IMR-90 (cell line): ENCODE data around the gene ADCK1. TPM values are rescaled to one million over a fixed set of nuclear protein-coding genes. Genes with fewer than 3 reads are reported as not detected.

Experiments used
- ATAC-seq: fragments of 200-7000 bp; cut with Tn5 transposase; 2 replicates; pipeline ENCODE4 v1.9.1; 2020; ENCODE audit warnings: low read depth, mild to moderate bottlenecking, moderate library complexity
- BruUV-seq: library from RNA; stranded (reverse); fragments of 400-500 nt; replicated peaks from 2 replicates; lab custom pipeline; 2021; lab: Mats Ljungman, UMichigan
- CTCF ChIA-PET: fragments of 300-600 bp; formaldehyde crosslinking; extraction: SDS; loops from one replicate; lab custom pipeline; 2021; ENCODE audit warnings: antibody characterized with exemption; lab: Yijun Ruan, JAX
- POLR2A ChIA-PET: fragments of 300-600 bp; sonication (Branson Sonifier 250); formaldehyde crosslinking; loops from one replicate; lab custom pipeline; 2022; ENCODE audit warnings: antibody characterized with exemption; ENCODE audit not compliant: unreplicated experiment; lab: Charles Lee
- DNase-seq: peaks from one replicate; pipeline ENCODE4 v3.0.0; 2013
- H2AFZ ChIP-seq: replicated peaks from 2 replicates; pipeline ENCODE3; 2013; ENCODE audit warnings: low read length, mild to moderate bottlenecking; ENCODE audit not compliant: poor library complexity
- H2AK5ac ChIP-seq: 2 replicates; pipeline ENCODE4 v1.6.1; 2013; ENCODE audit warnings: low read depth, low read length, inconsistent platforms
- H2AK9ac ChIP-seq: replicated peaks from 2 replicates; pipeline ENCODE3; 2013; ENCODE audit warnings: mild to moderate bottlenecking, low read depth, low read length, moderate library complexity; ENCODE audit not compliant: poor library complexity
- H2BK120ac ChIP-seq: 2 replicates; pipeline ENCODE4 v1.6.1; 2013; ENCODE audit warnings: low read depth, low read length, inconsistent platforms
- H2BK15ac ChIP-seq: 3 replicates; pipeline ENCODE4 v1.6.1; 2013; ENCODE audit warnings: low read depth, low read length, inconsistent platforms
- H2BK20ac ChIP-seq: 2 replicates; pipeline ENCODE4 v1.6.1; 2013; ENCODE audit warnings: low read depth, mild to moderate bottlenecking, inconsistent platforms, low read length, moderate library complexity
- H2BK5ac ChIP-seq: 2 replicates; pipeline ENCODE4 v1.6.1; 2013; ENCODE audit warnings: mild to moderate bottlenecking, low read depth, low read length, inconsistent platforms; ENCODE audit not compliant: poor library complexity, severe bottlenecking
- H3K14ac ChIP-seq: replicated peaks from 2 replicates; pipeline ENCODE4 v1.6.1; 2013; ENCODE audit warnings: low read depth, low read length, inconsistent platforms
- H3K18ac ChIP-seq: 2 replicates; pipeline ENCODE4 v1.6.1; 2013; ENCODE audit warnings: low read depth, low read length, control low read depth
- H3K23ac ChIP-seq: 2 replicates; pipeline ENCODE4 v1.6.1; 2013; ENCODE audit warnings: low read depth, low read length, inconsistent platforms
- H3K27ac ChIP-seq: 2 replicates; pipeline ENCODE4 v1.5.1; 2013; ENCODE audit warnings: mild to moderate bottlenecking, control low read depth, low read length; ENCODE audit not compliant: insufficient read depth
- H3K27me3 ChIP-seq: 2 replicates; pipeline ENCODE4 v1.6.1; 2013; ENCODE audit warnings: low read length; ENCODE audit not compliant: control insufficient read depth, insufficient read depth
- H3K36me3 ChIP-seq: 2 replicates; pipeline ENCODE4 v1.6.1; 2013; ENCODE audit warnings: low read length, mixed read lengths; ENCODE audit not compliant: control insufficient read depth, insufficient read depth
- H3K4ac ChIP-seq: 2 replicates; pipeline ENCODE4 v1.6.1; 2013; ENCODE audit warnings: low read depth, low read length, inconsistent platforms
- H3K4me1 ChIP-seq: 2 replicates; pipeline ENCODE4 v1.6.1; 2013; ENCODE audit warnings: low read length, mixed read lengths; ENCODE audit not compliant: control insufficient read depth, insufficient read depth
- H3K4me2 ChIP-seq: 2 replicates; pipeline ENCODE4 v1.6.1; 2013; ENCODE audit warnings: low read depth, mild to moderate bottlenecking, control low read depth, low read length, moderate library complexity
- H3K4me3 ChIP-seq: 2 replicates; pipeline ENCODE4 v1.5.1; 2013; ENCODE audit warnings: low read depth, mild to moderate bottlenecking, control low read depth, low read length, moderate library complexity; ENCODE audit not compliant: insufficient read depth
- H3K56ac ChIP-seq: 2 replicates; pipeline ENCODE4 v1.6.1; 2013; ENCODE audit warnings: low read length, inconsistent platforms; ENCODE audit not compliant: insufficient read depth; ENCODE audit errors: extremely low read depth
- H3K79me1 ChIP-seq, 2 experiments: 2 replicates each; pipeline ENCODE4 v1.6.1; 2013; ENCODE audit warnings: low read length in 2 of 2, inconsistent platforms in 1 of 2, low read depth in 1 of 2
- H3K9ac ChIP-seq: 2 replicates; pipeline ENCODE4 v1.6.1; 2013; ENCODE audit warnings: low read depth, low read length, control low read depth
- H3K9me1 ChIP-seq: 2 replicates; pipeline ENCODE4 v1.6.1; 2013; ENCODE audit warnings: low read length, inconsistent platforms; ENCODE audit not compliant: insufficient read depth
- H3K9me3 ChIP-seq: 2 replicates; pipeline ENCODE4 v1.6.1; 2013; ENCODE audit warnings: low read length; ENCODE audit not compliant: control insufficient read depth, insufficient read depth
- H4K20me1 ChIP-seq: 2 replicates; pipeline ENCODE4 v1.6.1; 2013; ENCODE audit warnings: low read length, inconsistent platforms; ENCODE audit not compliant: insufficient read depth
- H4K5ac ChIP-seq: 2 replicates; pipeline ENCODE4 v1.6.1; 2013; ENCODE audit warnings: mild to moderate bottlenecking, low read depth, low read length, control low read depth
- H4K8ac ChIP-seq, 2 experiments: 2 replicates each; pipeline ENCODE4 v1.6.1; 2013; ENCODE audit warnings: low read depth in 2 of 2, low read length in 2 of 2, control low read depth in 1 of 2, inconsistent platforms in 1 of 2
- H4K91ac ChIP-seq: 2 replicates; pipeline ENCODE4 v1.6.1; 2013; ENCODE audit warnings: low read depth, low read length, inconsistent platforms; ENCODE audit not compliant: insufficient read depth
- CEBPB ChIP-seq: IDR thresholded peaks from 2 replicates; pipeline ENCODE4 v1.6.1; 2012; ENCODE audit warnings: low read depth, low read length, improper control_type of control experiment
- MXI1 ChIP-seq: IDR thresholded peaks from 2 replicates; pipeline ENCODE4 v1.6.1; 2012; ENCODE audit warnings: low read depth, mild to moderate bottlenecking, low read length, moderate library complexity, borderline replicate concordance
- USF2 ChIP-seq: fragments of 150-350 bp; IDR thresholded peaks from 2 replicates; pipeline ENCODE4 v1.6.1; 2017; ENCODE audit warnings: mild to moderate bottlenecking, antibody characterized with exemption, low read length, low read depth
- WGBS, 2 experiments: methylation state at CpG; one replicate each; pipeline versions ENCODE4 v1.1.5 to v1.1.7; 2013; ENCODE audit warnings: missing lambda C conversion rate in 2 of 2; ENCODE audit not compliant: insufficient read length in 1 of 2; ENCODE audit errors: extremely low coverage in 2 of 2; 5-methylcytosine and 5-hydroxymethylcytosine counted together
- dilution Hi-C: fragments of 300-500 bp; cut with HindIII; formaldehyde crosslinking; loops from one replicate; pipeline ENCODE4 v1.14.3; 2018; ENCODE audit warnings: low sequenced_read_pairs; ENCODE audit not compliant: unreplicated experiment
- in situ Hi-C: fragments of 300-500 bp; cut with MboI; formaldehyde crosslinking; loops from 3 replicates; pipeline ENCODE4 v1.14.3; 2019; ENCODE audit warnings: low sequenced_read_pairs, inconsistent platforms, mixed read lengths
- intact Hi-C: fragments of 100-400 bp; cut with micrococcal nuclease; formaldehyde crosslinking; loops from 2 replicates; pipeline ENCODE4 v1.10.0; 2022
- polyA plus RNA-seq, 3 experiments: library from polyadenylated mRNA; depleted of rRNA; stranded (reverse); fragments of >200 nt; gene quantifications; 2 replicates each; pipeline ENCODE4 v1.2.3, GENCODE V29; 2012; ENCODE audit warnings: low replicate concordance in 1 of 3
- total RNA-seq: library from RNA; depleted of rRNA; stranded (reverse); fragments of >200 nt; gene quantifications from 2 replicates; pipeline ENCODE4 v1.2.3, GENCODE V29; 2012

Gene ADCK1
- total and polyA plus RNA-seq, 2 of the 4 experiments (the other 2 are of a cell fraction): 1.6 to 4.6 TPM

- WGBS, 2 experiments: 60% methylated on average over 1 of the region's 4 CpGs; no CpG with 5 or more reads in 1 of the 2 experiments
- ChIA-PET POLR2A (no interaction called here), CTCF (interaction anchor here (0.7 kb wide), 1 partner anchor 10 kb away, joined by 3 read pairs; no protein-coding TSS in a partner anchor)
- dilution Hi-C loops: no loop called here
- no peak overlapping the region for H2AFZ ChIP-seq
- no peaks in the 10 kb centered on the region for H3K9me3 ChIP-seq
- no peak overlapping the region for H2BK5ac ChIP-seq
- no peak overlapping the region for H2BK120ac ChIP-seq
- H3K4me2 ChIP-seq: no peak overlapping the region
- in situ Hi-C loops: no loop called here
- TF ChIP-seq CEBPB (no peak), USF2 (0 out of 2 replicates have a peak, but pooled peaks have one; percentile 15), MXI1 (peak; percentile 17; the same call in 1 of the 2 replicates)
- peak; percentile 51 for DNase-seq
- no peak overlapping the region for H3K14ac ChIP-seq
- H3K9ac ChIP-seq: no peak overlapping the region
- H2AK9ac ChIP-seq: no peak overlapping the region
- H3K4me3 ChIP-seq: no peak overlapping the region
- no peak overlapping the region for H2AK5ac ChIP-seq
- no peaks in the 10 kb centered on the region for H3K79me1 ChIP-seq
- no TSS peak for BruUV-seq
- no peaks in the 10 kb centered on the region for H3K27me3 ChIP-seq
- H3K4me1 ChIP-seq: peaks cover 1% of the 10 kb centered on the region; the same call in 1 of the 2 replicates
- H3K36me3 ChIP-seq: no peaks in the 10 kb centered on the region
- H3K23ac ChIP-seq: no peak overlapping the region
- no peak overlapping the region for H3K4ac ChIP-seq
- H4K8ac ChIP-seq: no peak overlapping the region
- intact Hi-C loops: no loop called here
- H4K91ac ChIP-seq: no peak overlapping the region
- no peak overlapping the region for H4K5ac ChIP-seq
- H2BK15ac ChIP-seq: no peak overlapping the region
- H4K20me1 ChIP-seq: no peaks in the 10 kb centered on the region
- H3K27ac ChIP-seq: no peak overlapping the region
- no peaks in the 10 kb centered on the region for H3K9me1 ChIP-seq
- H3K56ac ChIP-seq: no peak overlapping the region
- peak; percentile 33; the same call in 1 of the 2 replicates for ATAC-seq
- H2BK20ac ChIP-seq: no peak overlapping the region
- H3K18ac ChIP-seq: no peak overlapping the region
Measured at GRCh38 chr14:77892381-77892871, 92.5 kb downstream of the ADCK1 start.
